IMR-90 (cell line): ENCODE data around the gene MRPS15.

Source experiments
- CTCF ChIP-seq: conservative IDR thresholded peaks from 2 replicates; pipeline ENCODE4 v1.5.1; 2012; ENCODE audit warnings: mild to moderate bottlenecking, low read depth, low read length, improper control_type of control experiment
- POLR2A ChIP-seq: IDR thresholded peaks from 2 replicates; pipeline ENCODE4 v1.6.1; 2012; ENCODE audit warnings: mild to moderate bottlenecking, low read depth, low read length

- no peak for TF ChIP-seq CTCF
- TF ChIP-seq POLR2A: no peak
Measured at GRCh38 chr1:36503159-36503558, 39.0 kb upstream of the MRPS15 start.
